Activated CD4-positive, alpha-beta memory T cell treated with anti-CD3 and anti-CD28 coated beads, Interleukin-2, amount 10 ng/mL, durations not matched to agents 7 days and 5 days (primary cell): ENCODE data around the gene PANX1. TPM values are rescaled to one million over a fixed set of nuclear protein-coding genes. Genes with fewer than 3 reads are reported as not detected.

ENCODE experiments used
- CTCF ChIA-PET: fragments of 350-600 bp; sonication (Branson Sonifier 250); formaldehyde crosslinking; loops from one replicate; lab custom pipeline; 2021; ENCODE audit warnings: antibody characterized with exemption, inconsistent platforms; lab: Charles Lee
- POLR2A ChIA-PET: fragments of 350-600 bp; sonication (Branson Sonifier 250); formaldehyde crosslinking; loops from one replicate; lab custom pipeline; 2021; ENCODE audit warnings: antibody characterized with exemption; lab: Charles Lee
- DNase-seq: peaks from one replicate; pipeline ENCODE4 v3.0.0-alpha.2; 2020
- H3K27ac Mint-ChIP-seq: one replicate; pipeline ENCODE4 v1.8.0; 2021; ENCODE audit warnings: mild to moderate bottlenecking, mixed read lengths
- H3K27me3 Mint-ChIP-seq: one replicate; pipeline ENCODE4 v1.8.0; 2021; ENCODE audit warnings: mixed read lengths
- H3K36me3 Mint-ChIP-seq: one replicate; pipeline ENCODE4 v1.8.0; 2021; ENCODE audit warnings: low read depth, mixed read lengths
- H3K4me1 Mint-ChIP-seq: one replicate; pipeline ENCODE4 v1.8.0; 2021; ENCODE audit warnings: mixed read lengths
- H3K4me3 Mint-ChIP-seq: one replicate; pipeline ENCODE4 v1.8.0; 2021; ENCODE audit warnings: mild to moderate bottlenecking, mixed read lengths
- H3K9me3 Mint-ChIP-seq: one replicate; pipeline ENCODE4 v1.8.0; 2021; ENCODE audit warnings: mixed read lengths
- total RNA-seq, 2 experiments: library from RNA; stranded (reverse); gene quantifications; one replicate each; pipeline ENCODE4 v1.2.3, GENCODE V29; 2021

PANX1 gene
- total RNA-seq, 2 experiments from 2014 or later, result 13.7 to 13.9 TPM

DNA sequence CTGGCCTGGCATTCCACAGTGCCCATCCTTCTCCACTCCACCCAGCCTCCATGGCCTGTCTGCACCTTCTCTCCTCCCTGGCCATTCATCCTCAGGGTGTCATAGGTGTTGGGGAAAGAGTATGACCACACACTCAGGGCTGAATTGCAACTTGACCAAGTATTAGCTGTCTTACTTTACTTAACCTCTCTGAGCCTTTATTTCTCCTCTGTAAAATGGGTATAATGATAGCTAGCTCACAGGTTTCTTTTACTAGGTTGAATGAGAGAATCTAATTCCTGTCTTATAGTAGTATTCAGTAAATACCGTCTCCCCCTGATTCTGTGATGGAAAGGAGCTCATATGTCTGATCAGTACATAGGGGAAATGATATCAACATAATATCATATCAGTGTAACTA, 16.0 kb downstream of the PANX1 start:
- POLR2A ChIA-PET, result interaction anchor here (1.2 to 1.7 kb wide), 2 partner anchors 15 to 17 kb away, joined by 3 to 4 read pairs; no protein-coding TSS in a partner anchor
- no peak overlapping the region for H3K27ac Mint-ChIP-seq
- H3K4me3 Mint-ChIP-seq, result no peak overlapping the region
- CTCF ChIA-PET, result interaction anchor here (1.5 kb wide), 1 partner anchor 28 kb away, joined by 3 read pairs; no protein-coding TSS in a partner anchor
- DNase-seq, result no peak
- no peaks in the 10 kb centered on the region for H3K27me3 Mint-ChIP-seq
- H3K36me3 Mint-ChIP-seq, result no peaks in the 10 kb centered on the region
- H3K4me1 Mint-ChIP-seq, result peaks cover 44% of the 10 kb centered on the region
- no peaks in the 10 kb centered on the region for H3K9me3 Mint-ChIP-seq

DNA sequence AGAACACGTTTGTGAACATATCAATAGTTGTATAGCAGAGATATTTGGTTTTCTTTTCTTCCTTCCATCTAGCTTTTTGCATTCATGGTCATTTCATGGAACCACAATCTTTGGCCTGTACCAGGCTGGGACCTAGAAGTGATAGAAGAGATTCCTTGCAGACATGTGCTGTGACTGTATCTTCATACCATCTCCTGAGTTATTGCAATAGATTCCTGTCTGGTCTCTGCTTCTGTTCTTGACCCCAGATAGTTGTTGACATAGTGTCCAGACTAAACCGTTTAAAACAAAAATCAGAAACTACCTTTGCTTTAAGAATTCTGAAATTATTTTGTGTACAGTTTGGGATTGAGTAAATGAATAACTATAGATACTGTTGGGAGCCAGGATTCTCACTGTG, 16.8 kb downstream of the PANX1 start:
- ChIA-PET POLR2A (interaction anchor here (1.2 kb wide), 1 partner anchor 16 kb away, joined by 4 read pairs; no protein-coding TSS in a partner anchor), CTCF (interaction anchor here (1.5 kb wide), 1 partner anchor 27 kb away, joined by 3 read pairs; no protein-coding TSS in a partner anchor)
- no peak overlapping the region for H3K4me3 Mint-ChIP-seq
- DNase-seq, result no peak
- H3K27me3 Mint-ChIP-seq, result no peaks in the 10 kb centered on the region
- H3K9me3 Mint-ChIP-seq, result no peaks in the 10 kb centered on the region
- H3K27ac Mint-ChIP-seq, result no peak overlapping the region
- H3K36me3 Mint-ChIP-seq, result no peaks in the 10 kb centered on the region
- peaks cover 47% of the 10 kb centered on the region for H3K4me1 Mint-ChIP-seq

DNA sequence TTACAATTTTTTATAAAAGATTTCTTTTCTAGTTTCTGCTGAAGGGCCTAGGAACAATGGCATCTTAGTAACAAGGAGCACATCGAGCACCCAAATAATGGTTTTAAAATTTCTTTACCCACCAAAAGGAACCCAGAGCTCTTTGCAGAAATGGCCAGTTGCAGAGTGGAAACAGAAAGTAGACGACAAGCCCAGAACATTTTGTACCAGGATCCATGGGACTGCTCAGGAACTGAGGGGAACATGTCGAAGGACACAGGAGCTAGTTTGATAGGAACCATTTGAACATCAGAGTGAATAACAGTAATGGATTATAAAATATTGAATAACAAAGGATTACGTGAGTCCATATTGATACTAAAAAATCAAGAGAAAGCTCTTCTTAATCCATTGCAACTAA, 17.3 kb downstream of the PANX1 start:
- no peak for DNase-seq
- Mint-ChIP-seq H3K4me3 (no peak overlapping the region), H3K27me3 (no peaks in the 10 kb centered on the region), H3K36me3 (no peaks in the 10 kb centered on the region), H3K9me3 (no peaks in the 10 kb centered on the region), H3K27ac (no peak overlapping the region), H3K4me1 (peaks cover 50% of the 10 kb centered on the region)
- CTCF ChIA-PET, result interaction anchor here (1.5 kb wide), 1 partner anchor 26 kb away, joined by 3 read pairs; no protein-coding TSS in a partner anchor
- POLR2A ChIA-PET, result no interaction called here

DNA sequence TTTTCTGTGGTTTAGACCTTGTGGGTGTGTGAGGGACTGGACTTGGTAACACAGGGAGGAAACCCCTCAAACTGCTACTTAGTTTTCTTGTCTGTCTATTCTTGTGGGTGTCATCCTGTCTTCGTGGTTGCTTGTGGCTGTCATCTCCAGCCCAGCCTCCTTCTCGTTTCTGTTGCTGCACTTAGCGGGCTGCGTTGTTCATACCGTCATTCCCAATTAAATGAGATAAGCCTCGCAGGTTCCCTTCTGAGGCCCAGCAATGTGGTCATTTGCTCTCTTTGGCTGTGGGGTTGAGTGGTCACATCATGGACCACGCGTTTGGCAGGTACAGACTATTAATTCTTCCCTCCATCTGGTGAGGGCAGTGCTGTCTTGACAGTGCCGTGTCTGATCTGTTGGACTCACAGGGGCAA, 18.8 kb downstream of the PANX1 start:
- Mint-ChIP-seq H3K4me3 (no peak overlapping the region), H3K9me3 (no peaks in the 10 kb centered on the region), H3K27ac (no peak overlapping the region), H3K27me3 (no peaks in the 10 kb centered on the region), H3K4me1 (peaks cover 62% of the 10 kb centered on the region), H3K36me3 (no peaks in the 10 kb centered on the region)
- peak; percentile 30 for DNase-seq
- CTCF ChIA-PET, result no interaction called here
- POLR2A ChIA-PET, result no interaction called here

DNA sequence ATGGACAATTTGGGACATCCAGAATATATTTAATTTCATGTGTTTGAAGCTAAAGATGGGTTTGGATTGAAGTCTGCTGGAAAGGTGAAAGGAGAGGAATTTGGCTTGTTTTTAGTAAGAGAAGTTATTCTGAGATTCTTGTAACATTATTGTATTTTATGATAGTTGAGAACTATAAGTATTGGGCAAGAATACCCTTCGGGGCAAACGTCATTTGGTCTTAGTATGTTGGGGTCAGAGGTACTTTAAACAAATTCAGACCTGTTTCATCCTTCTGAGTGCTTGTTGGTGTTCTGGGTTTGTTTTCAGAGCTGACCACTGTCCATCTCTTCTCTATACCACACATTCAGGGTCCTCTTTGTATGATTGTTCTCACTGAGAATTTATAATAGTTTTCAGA, 19.5 kb downstream of the PANX1 start:
- no peaks in the 10 kb centered on the region for H3K36me3 Mint-ChIP-seq
- no peaks in the 10 kb centered on the region for H3K27me3 Mint-ChIP-seq
- H3K27ac Mint-ChIP-seq, result no peak overlapping the region
- no peak for DNase-seq
- ChIA-PET POLR2A (interaction anchor here (4.1 kb wide), 1 partner anchor 19 kb away, joined by 14 read pairs; the partner anchor contains the start of gene PANX1), CTCF (no interaction called here)
- H3K4me1 Mint-ChIP-seq, result peaks cover 69% of the 10 kb centered on the region
- H3K4me3 Mint-ChIP-seq, result no peak overlapping the region
- H3K9me3 Mint-ChIP-seq, result no peaks in the 10 kb centered on the region

DNA sequence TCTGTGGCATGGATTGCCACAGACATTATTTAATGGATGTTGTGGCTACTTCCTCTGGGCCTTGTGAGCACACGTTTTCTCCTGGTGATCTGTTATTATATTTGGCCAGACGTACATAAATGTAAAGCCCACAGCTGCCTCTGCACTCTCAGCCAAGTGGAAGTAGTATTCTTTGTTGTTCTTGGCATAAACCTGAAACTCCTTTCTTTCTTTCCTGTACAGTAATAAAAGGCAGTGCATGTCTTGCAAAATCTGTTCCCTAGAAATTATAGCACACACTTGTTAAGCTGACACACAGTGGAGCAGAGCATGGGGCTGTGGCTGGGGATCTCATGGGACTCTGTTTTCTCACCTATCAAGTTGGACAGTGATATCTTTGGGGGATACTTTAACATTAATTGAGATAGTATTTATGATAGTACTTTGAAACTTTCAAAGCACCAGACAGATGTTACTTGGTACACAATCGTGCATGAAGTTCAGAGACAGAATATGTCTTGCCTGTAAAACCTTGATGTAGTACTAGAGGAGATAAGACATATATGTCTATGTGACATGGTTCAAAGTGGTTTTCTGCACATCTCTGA, 20.9 kb downstream of the PANX1 start:
- Mint-ChIP-seq H3K9me3 (no peaks in the 10 kb centered on the region), H3K27ac (no peak overlapping the region), H3K36me3 (peaks cover 7% of the 10 kb centered on the region), H3K27me3 (no peaks in the 10 kb centered on the region), H3K4me3 (no peak overlapping the region), H3K4me1 (peaks cover 69% of the 10 kb centered on the region)
- ChIA-PET CTCF (no interaction called here), POLR2A (interaction anchor here (4.1 kb wide), 1 partner anchor 21 kb away, joined by 14 read pairs; the partner anchor contains the start of gene PANX1)
- DNase-seq, result no peak

DNA sequence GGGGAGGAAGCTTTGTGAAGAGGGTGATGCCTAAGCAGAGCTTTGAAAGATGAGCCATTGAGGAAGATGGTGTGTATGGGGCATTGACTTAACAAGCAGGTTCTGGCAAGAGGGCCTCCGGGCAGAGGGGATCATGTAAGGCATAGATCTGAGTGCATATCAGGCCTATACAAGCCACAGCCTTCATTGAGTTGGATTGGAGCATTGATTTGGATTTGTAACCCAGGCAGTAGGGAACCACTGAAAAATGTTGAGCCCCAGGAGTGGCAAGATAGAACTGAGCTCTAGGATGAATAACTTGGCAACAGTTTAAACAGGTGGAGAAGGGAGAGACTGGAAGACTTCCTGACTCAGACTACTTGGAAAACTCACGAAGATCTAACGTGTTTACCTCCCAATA, 21.4 kb downstream of the PANX1 start:
- DNase-seq, result no peak
- no peak overlapping the region for H3K4me3 Mint-ChIP-seq
- POLR2A ChIA-PET, result interaction anchor here (4.1 kb wide), 1 partner anchor 21 kb away, joined by 14 read pairs; the partner anchor contains the start of gene PANX1

DNA sequence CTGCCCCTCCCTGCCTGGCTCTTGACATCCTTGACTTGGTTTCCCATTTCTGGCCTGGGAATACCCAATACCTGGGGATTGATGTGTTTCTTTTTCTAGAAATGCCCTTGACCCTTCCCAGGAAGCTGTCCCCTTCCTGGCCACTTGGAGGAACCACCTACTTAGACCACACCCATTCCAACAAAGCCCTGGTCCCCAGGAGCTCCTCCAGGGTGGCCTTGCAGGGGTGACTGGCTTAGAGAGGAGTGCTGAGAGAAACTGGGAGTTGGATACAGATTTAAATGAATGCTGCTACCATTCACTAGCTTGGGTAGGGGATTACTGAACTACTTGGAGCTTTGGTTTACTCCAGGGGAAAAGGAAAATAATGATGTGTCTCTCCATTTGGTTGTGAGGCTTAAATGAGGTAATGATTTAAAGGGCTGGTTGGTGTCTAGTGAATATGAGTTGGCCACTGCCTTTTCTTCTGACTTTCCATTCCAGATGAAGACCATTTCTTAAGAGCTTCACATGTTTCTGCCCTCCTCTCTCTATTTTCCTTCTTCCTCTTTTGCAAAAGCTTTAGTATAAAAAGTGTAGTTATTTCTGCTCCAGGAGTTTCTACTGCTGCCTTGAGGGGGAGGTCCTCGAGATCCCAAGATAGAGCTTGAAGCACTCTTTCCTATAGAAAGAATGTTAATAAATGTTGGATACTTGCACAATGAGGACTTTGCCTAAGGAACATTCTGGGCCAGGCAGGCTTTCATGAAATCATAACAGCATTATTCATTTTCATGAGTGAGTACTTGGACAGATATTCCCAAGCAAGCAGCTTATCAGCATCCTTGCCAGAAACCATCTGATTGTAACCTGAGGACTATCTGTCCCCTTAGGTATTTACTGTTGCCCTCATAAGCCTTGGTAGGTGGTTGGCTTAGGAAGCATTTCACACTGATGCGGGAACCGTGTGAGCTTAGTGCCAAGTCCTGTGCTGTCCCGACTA, 22.4 kb downstream of the PANX1 start:
- no peaks in the 10 kb centered on the region for H3K27me3 Mint-ChIP-seq
- peaks cover 11% of the 10 kb centered on the region for H3K36me3 Mint-ChIP-seq
- H3K9me3 Mint-ChIP-seq, result no peaks in the 10 kb centered on the region
- POLR2A ChIA-PET, result interaction anchor here (4.1 kb wide), 1 partner anchor 22 kb away, joined by 14 read pairs; the partner anchor contains the start of gene PANX1
- H3K4me1 Mint-ChIP-seq, result peaks cover 66% of the 10 kb centered on the region
- H3K27ac Mint-ChIP-seq, result no peak overlapping the region
- CTCF ChIA-PET, result interaction anchor here (1.0 to 1.3 kb wide), 2 partner anchors 23 to 354 kb away, joined by 3 to 4 read pairs; partner anchors contain the start of gene PANX1
- DNase-seq, result no peak
- no peak overlapping the region for H3K4me3 Mint-ChIP-seq

More for the DNA sequence above, 21.4 kb downstream of the PANX1 start:
- peaks cover 69% of the 10 kb centered on the region for H3K4me1 Mint-ChIP-seq
- H3K27me3 Mint-ChIP-seq, result no peaks in the 10 kb centered on the region
- peaks cover 7% of the 10 kb centered on the region for H3K36me3 Mint-ChIP-seq
- no peak overlapping the region for H3K27ac Mint-ChIP-seq
- CTCF ChIA-PET, result no interaction called here
- no peaks in the 10 kb centered on the region for H3K9me3 Mint-ChIP-seq

DNA sequence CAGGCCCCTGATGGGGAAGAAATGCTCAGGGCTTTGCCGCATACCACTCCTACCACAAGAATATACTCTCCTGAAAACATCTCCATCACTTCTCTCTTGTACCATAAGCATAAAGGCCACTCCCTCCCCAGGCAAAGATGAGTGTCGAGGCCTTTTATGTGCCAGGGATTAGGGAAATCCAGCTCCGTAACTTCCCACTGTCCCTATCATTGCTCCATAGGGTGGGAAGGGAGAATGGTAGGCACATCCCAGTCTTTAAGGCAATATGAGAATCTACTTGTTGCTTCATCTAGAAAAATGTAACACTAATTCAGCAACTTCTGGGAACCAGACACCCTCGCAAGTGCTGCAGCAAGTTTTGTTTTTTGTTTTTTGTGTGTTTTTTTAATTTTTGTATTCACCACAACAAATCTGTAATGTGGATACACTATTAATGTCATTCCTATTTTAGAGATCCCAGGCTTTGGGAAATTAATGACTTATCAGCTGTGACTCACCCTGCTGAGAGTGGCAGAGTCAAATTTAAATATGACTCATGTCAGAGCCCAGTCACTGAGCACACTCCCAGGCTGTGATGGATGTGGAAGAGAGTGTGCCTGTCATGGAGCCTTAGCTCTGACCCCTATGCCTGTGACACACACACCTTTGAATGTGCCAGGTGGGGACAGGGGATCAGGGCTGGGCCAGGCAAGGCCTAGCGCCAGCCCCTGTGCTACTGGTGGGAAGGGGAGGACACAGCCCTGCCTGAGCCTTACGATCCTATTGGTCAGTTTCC, 23.4 kb downstream of the PANX1 start:
- Mint-ChIP-seq H3K9me3 (no peaks in the 10 kb centered on the region), H3K27me3 (no peaks in the 10 kb centered on the region), H3K36me3 (peaks cover 18% of the 10 kb centered on the region), H3K4me3 (no peak overlapping the region), H3K4me1 (peaks cover 59% of the 10 kb centered on the region), H3K27ac (no peak overlapping the region)
- DNase-seq, result no peak
- POLR2A ChIA-PET, result interaction anchor here (4.1 kb wide), 1 partner anchor 23 kb away, joined by 14 read pairs; the partner anchor contains the start of gene PANX1
- CTCF ChIA-PET, result interaction anchor here (1.3 kb wide), 1 partner anchor 353 kb away, joined by 4 read pairs; no protein-coding TSS in a partner anchor

DNA sequence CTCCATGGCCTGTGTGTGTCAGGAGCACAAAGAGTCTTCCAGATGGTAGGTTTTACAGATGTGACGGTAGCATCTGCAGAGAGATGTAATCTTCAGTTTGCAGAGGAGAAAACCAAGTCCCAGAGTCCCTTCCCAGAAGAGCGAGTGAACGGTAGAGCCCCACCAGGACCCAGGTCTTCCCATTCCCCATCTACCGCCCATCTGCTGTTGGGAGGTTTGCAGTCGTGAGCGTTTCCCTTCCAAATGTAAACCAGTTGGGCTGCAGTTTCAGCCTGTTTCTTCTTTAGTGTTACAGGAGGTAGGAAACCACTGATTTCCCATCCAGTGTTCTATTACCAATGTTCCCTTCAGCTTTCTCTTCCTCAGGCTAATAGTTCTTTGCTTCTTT, 24.0 kb downstream of the PANX1 start:
- no peaks in the 10 kb centered on the region for H3K27me3 Mint-ChIP-seq
- peaks cover 18% of the 10 kb centered on the region for H3K36me3 Mint-ChIP-seq
- H3K9me3 Mint-ChIP-seq, result no peaks in the 10 kb centered on the region
- H3K27ac Mint-ChIP-seq, result no peak overlapping the region
- ChIA-PET POLR2A (no interaction called here), CTCF (no interaction called here)
- no peak overlapping the region for H3K4me3 Mint-ChIP-seq
- no peak for DNase-seq
- H3K4me1 Mint-ChIP-seq, result peaks cover 53% of the 10 kb centered on the region

DNA sequence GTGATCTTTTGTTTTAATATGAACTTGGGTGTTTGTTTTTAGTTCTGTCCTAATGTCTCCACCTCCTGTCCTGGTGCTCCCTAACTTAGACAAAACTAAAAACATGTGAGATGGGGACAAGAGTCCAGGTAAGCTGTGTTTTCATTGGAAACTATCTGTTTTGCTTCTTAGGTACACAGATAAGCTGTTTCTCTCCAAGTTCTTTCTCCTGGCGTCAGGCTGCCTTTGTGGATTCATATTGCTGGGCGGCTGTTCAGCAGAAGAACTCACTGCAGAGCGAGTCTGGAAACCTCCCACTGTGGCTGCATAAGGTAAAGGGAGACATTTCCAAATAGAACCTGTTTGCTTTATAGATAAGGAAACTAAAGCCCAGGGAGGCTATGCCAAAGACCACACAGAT, 24.7 kb downstream of the PANX1 start:
- no peaks in the 10 kb centered on the region for H3K9me3 Mint-ChIP-seq
- peaks cover 20% of the 10 kb centered on the region for H3K36me3 Mint-ChIP-seq
- ChIA-PET CTCF (no interaction called here), POLR2A (no interaction called here)
- DNase-seq, result no peak
- H3K27ac Mint-ChIP-seq, result no peak overlapping the region
- no peaks in the 10 kb centered on the region for H3K27me3 Mint-ChIP-seq
- no peak overlapping the region for H3K4me3 Mint-ChIP-seq
- peaks cover 47% of the 10 kb centered on the region for H3K4me1 Mint-ChIP-seq

DNA sequence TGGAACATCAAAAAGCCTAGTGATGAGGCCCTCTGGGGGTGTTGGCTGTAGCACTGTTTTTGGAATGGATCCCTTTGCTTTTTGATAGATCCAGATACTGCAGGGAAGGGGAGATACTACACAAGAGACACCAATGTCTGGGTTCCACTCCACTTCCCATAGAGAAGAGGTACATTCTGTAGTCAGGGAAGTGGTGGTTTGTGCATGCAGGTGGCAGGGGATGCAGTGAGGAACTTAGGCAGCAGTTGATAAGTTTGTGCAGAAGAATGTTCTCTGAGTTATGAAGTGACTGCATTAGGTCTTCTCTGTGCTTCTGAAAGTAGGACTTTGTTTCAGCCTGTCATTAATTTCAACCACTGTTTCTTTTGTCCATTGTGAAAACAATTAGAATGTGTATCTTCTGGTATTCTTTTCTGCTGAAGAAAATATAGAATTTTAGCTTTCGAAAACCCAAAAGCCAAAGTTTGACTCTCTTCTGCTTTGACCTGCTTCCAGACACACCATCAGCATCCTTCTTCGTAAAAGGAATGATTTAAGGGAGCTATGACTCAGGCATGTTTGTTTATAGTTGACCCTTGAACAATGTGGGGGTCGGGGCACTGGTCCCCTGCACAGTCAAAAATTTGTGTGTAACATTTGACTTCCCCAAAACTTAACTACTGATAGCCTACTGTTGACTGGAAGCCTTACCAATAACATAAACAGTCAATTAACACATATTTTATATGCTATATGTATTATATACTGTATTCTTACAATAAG, 25.6 kb downstream of the PANX1 start:
- peaks cover 37% of the 10 kb centered on the region for H3K4me1 Mint-ChIP-seq
- no peak overlapping the region for H3K4me3 Mint-ChIP-seq
- ChIA-PET POLR2A (no interaction called here), CTCF (no interaction called here)
- peaks cover 21% of the 10 kb centered on the region for H3K36me3 Mint-ChIP-seq
- no peak overlapping the region for H3K27ac Mint-ChIP-seq
- H3K9me3 Mint-ChIP-seq, result no peaks in the 10 kb centered on the region
- no peaks in the 10 kb centered on the region for H3K27me3 Mint-ChIP-seq
- no peak for DNase-seq
